Type B pancreatic cell (in vitro differentiated cells): ENCODE results near the gene LRRC73. TPM values are rescaled to one million over a fixed set of nuclear protein-coding genes. Genes with fewer than 3 reads are reported as not detected.
"Not testable (repeated sequence)": the region's sequence is repeated elsewhere in the genome, so short reads cannot be mapped to it uniquely, and the experiment has no call there.

Experiments used
- DNase-seq: peaks from one replicate; pipeline ENCODE4 v3.0.0; 2021; ENCODE audit warnings: mixed read lengths; ENCODE audit not compliant: unreplicated experiment; ENCODE audit errors: extremely low spot score
- H3K27ac Mint-ChIP-seq: 2 replicates; pipeline ENCODE4 v1.8.0; 2021; ENCODE audit warnings: mild to moderate bottlenecking, mixed read lengths
- H3K27me3 Mint-ChIP-seq: 2 replicates; pipeline ENCODE4 v1.8.0; 2021; ENCODE audit warnings: mixed read lengths
- H3K36me3 Mint-ChIP-seq: 2 replicates; pipeline ENCODE4 v1.8.0; 2021; ENCODE audit warnings: mixed read lengths
- H3K4me1 Mint-ChIP-seq: one replicate; pipeline ENCODE4 v1.8.0; 2021; ENCODE audit warnings: mixed read lengths; ENCODE audit not compliant: unreplicated experiment
- H3K4me3 Mint-ChIP-seq: 2 replicates; pipeline ENCODE4 v1.8.0; 2021; ENCODE audit warnings: mild to moderate bottlenecking, mixed read lengths
- H3K9me3 Mint-ChIP-seq: 2 replicates; pipeline ENCODE4 v1.8.0; 2021; ENCODE audit warnings: mixed read lengths
- long read RNA-seq: library from polyadenylated mRNA; unstranded; transcript quantifications from one replicate; pipeline ENCODE4 v2.0.0, GENCODE V29; 2020
- total RNA-seq: library from RNA; stranded (reverse); gene quantifications from 2 replicates; pipeline ENCODE4 v1.2.1, GENCODE V29; 2021; ENCODE audit warnings: low replicate concordance
- TF ChIP-seq, protein P1 (sequence below): fragments of 200-600 bp; sonication (generic); conservative IDR thresholded peaks from 2 replicates; pipeline ENCODE4 v1.5.0; 2021; ENCODE audit warnings: antibody characterized with exemption, mild to moderate bottlenecking

LRRC73 gene, protein sequence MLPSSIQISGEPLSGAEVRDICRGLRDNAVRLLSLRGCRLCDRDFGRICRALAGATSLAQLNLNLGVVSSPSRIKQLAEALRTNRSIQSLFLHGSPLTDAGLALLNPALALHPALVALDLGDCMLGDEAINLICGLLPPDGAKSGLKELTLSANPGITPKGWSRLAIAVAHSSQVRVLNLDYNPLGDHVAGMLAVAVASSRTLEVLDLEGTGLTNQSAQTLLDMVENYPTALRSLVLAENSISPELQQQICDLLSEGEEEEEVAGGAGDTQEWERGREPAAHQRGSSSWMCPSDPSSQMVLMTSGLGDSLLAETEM
- 1.5 and 2.9 TPM in 2 replicates for total RNA-seq
- long read RNA-seq, result 0 reads

DNA sequence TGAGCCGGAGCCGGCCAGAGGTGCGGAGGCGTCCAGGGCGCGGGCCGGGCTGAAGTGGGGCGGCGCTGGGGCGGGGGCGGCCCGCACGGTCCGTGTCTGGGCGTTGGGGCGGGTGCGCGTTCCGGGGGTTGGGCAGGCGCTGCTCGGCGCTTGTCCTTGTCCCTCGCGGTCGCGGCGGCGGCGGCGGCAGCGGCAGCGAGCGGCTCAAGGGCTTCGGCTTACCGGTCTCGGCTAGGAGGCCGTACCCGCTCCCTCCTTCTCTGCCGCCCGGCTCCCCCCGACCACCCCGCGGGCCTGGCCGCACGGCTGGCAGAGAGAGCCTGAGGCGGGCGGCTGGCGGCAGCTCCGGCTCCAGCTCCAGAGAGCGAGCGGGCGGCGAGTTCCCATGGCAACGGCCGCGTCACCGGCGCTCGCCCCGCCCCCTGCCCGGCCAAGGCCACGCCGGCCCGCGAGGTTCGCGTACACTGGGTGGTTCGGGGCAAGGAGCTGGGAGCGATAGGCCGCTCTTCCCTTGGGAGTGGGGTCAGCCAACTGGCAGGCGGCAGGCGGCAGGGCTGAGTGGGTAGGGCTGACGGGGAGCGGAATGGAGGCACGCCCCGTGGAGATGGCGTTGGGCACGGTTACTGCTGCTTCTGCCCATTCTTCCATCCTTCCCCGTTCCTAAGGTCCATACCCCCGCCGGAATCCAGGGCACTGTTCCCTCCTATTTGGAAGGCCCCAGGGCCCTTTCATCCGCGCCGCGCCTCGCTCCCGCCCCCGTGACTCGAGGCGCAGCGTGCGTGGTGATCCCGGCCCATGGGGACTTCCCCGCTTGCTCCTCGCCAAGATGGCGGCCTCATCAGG is at the start of gene LRRC73:
Gene LRRC73, minus strand, starts transcription at position 363 of the 843 bp plus-strand sequence. CDS start 561 bp downstream, outside the sequence.
- TF ChIP-seq, protein P1, sequence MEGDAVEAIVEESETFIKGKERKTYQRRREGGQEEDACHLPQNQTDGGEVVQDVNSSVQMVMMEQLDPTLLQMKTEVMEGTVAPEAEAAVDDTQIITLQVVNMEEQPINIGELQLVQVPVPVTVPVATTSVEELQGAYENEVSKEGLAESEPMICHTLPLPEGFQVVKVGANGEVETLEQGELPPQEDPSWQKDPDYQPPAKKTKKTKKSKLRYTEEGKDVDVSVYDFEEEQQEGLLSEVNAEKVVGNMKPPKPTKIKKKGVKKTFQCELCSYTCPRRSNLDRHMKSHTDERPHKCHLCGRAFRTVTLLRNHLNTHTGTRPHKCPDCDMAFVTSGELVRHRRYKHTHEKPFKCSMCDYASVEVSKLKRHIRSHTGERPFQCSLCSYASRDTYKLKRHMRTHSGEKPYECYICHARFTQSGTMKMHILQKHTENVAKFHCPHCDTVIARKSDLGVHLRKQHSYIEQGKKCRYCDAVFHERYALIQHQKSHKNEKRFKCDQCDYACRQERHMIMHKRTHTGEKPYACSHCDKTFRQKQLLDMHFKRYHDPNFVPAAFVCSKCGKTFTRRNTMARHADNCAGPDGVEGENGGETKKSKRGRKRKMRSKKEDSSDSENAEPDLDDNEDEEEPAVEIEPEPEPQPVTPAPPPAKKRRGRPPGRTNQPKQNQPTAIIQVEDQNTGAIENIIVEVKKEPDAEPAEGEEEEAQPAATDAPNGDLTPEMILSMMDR, result no peak
- Mint-ChIP-seq H3K27me3 (peaks cover 19% of the 10 kb centered on the region), H3K4me1 (peaks cover 9% of the 10 kb centered on the region), H3K9me3 (no peaks in the 10 kb centered on the region), H3K4me3 (peak within 1 kb of the TSS; percentile 88), H3K27ac (peak within 1 kb of the TSS; percentile 60), H3K36me3 (peaks cover 18% of the 10 kb centered on the region)
- DNase-seq, result peak; percentile 91

DNA sequence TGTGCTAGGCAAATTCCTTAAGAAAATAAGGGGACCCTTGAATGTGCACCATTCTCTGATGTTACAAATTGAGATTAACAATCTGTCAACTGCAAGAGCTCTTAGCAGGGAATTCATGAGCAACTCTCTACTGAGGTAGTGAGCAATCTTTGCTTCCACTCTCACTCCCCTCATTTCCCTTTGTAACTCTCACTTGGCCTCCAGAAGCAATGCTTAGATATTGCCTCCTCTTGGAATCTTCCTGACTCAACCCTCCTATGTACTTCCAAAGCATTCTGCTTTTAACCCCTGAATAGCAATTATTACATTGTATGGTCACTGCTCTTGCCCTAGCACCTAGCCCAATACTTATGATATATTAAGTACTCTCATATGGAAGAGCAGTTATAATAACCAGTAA is 49.2 kb upstream of the LRRC73 start:
- Mint-ChIP-seq H3K9me3 (no peaks in the 10 kb centered on the region), H3K4me1 (no peaks in the 10 kb centered on the region), H3K4me3 (no peak overlapping the region), H3K27ac (no peak overlapping the region), H3K36me3 (peaks cover 19% of the 10 kb centered on the region), H3K27me3 (no peaks in the 10 kb centered on the region)
- no peak for DNase-seq
- TF ChIP-seq, protein P1, result no peak

DNA sequence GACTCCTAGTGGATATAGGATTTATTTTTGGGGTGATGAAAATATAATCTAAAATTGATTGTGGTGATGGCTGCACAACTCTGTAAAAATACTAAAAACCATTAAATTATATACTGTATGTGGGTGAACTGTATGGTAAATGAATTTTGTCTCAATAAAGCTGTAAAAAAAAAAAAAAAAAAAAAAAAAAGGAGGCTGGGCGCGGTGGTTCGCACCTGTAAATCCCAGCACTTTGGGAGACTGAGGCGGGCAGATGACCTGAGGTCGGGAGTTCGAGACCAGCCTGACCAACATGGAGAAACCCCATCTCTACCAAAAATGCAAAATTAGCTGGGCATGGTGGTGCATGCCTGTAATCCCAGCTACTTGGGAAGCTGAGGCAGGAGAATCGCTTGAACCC is 47.5 kb upstream of the LRRC73 start:
- not testable (repeated sequence) for H3K27me3 Mint-ChIP-seq, H3K27ac Mint-ChIP-seq, H3K9me3 Mint-ChIP-seq, DNase-seq, H3K4me3 Mint-ChIP-seq, H3K4me1 Mint-ChIP-seq
- peaks cover 24% of the 10 kb centered on the region for H3K36me3 Mint-ChIP-seq

DNA sequence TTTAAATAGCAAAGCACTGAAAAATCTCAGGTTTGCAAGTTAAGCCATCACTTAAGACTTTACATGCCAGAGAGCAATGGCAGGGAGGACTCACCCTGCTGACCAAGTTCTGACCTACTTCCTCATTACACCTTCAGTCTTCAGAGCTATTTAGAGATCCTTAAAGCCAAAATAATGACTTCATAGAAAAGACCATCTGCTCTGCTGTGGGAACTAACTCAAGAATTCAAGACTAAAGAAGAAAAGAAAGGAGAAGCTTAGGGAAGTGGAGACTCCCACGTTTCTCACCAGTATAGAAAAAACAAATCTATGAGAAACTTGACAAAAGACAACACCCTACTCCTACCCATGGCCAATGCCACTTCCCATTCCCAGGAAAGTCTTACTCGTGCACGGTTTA is 37.1 kb upstream of the LRRC73 start:
- Mint-ChIP-seq H3K9me3 (no peaks in the 10 kb centered on the region), H3K27ac (no peak overlapping the region), H3K36me3 (peaks cover 36% of the 10 kb centered on the region), H3K4me1 (no peaks in the 10 kb centered on the region), H3K27me3 (no peaks in the 10 kb centered on the region), H3K4me3 (no peak overlapping the region)
- TF ChIP-seq, protein P1, result no peak
- no peak for DNase-seq

DNA sequence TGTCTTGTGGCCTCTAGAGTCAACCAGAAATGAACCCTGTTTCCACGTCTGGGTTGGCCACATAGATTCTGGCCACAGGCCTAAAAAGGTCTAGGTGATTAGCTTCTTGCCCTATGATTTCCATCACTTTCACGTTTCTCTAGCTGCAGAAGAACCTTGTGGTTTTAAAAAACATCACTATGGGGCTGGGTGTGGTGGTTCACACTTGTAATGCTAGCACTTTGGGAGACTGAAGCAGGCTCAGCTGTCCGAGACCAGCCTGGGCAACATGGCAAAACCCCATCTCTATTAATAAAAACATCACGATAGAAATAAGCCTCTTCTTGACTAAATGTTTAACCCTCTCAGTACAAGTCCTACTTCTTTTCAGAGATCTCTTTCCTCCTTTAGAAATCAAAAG is 34.3 kb upstream of the LRRC73 start:
- TF ChIP-seq, protein P1, result no peak
- Mint-ChIP-seq H3K9me3 (no peaks in the 10 kb centered on the region), H3K27me3 (no peaks in the 10 kb centered on the region), H3K4me1 (no peaks in the 10 kb centered on the region), H3K4me3 (no peak overlapping the region), H3K36me3 (peaks cover 34% of the 10 kb centered on the region), H3K27ac (no peak overlapping the region)
- DNase-seq, result no peak
